IPS-18a (cell line): ENCODE measurements around the gene PSD.

ENCODE experiments used
- H3K27ac ChIP-seq: one replicate; pipeline ENCODE4 v1.5.1; 2013; ENCODE audit warnings: low read length
- H3K27me3 ChIP-seq: one replicate; pipeline ENCODE4 v1.6.1; 2013; ENCODE audit warnings: mild to moderate bottlenecking, low read length; ENCODE audit not compliant: control insufficient read depth, insufficient read depth
- H3K36me3 ChIP-seq: one replicate; pipeline ENCODE4 v1.6.1; 2013; ENCODE audit warnings: low read depth, low read length; ENCODE audit not compliant: control insufficient read depth
- H3K4me1 ChIP-seq: one replicate; pipeline ENCODE4 v1.6.1; 2013; ENCODE audit warnings: low read depth, low read length; ENCODE audit not compliant: control insufficient read depth
- H3K4me3 ChIP-seq: one replicate; pipeline ENCODE4 v1.5.1; 2013; ENCODE audit warnings: low read length
- H3K9ac ChIP-seq: one replicate; pipeline ENCODE4 v1.6.1; 2013; ENCODE audit warnings: mild to moderate bottlenecking, low read length, moderate library complexity
- H3K9me3 ChIP-seq: one replicate; pipeline ENCODE4 v1.6.1; 2013; ENCODE audit warnings: low read depth, low read length; ENCODE audit not compliant: control insufficient read depth

PSD gene

DNA sequence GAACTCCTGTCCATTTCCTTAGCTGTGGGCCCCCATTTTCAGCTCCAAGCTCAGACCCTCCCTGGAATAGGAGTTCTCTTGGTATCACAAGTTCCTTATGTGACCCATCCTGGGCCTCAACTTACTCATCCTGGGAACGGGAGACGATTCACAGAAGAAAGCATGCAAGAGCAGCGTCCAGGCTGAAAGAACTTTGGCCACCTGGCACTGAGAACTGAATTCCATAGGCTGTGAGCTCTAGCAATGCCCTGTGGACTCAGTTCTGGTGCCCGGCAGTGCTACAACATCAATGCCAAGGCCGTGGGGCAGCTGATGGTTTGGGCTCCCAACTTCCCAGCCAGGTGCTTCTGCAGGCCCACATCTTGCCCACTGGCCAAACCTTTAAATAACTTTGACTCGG is 17.7 kb upstream of the PSD start:
- Histone ChIP-seq H3K27ac (no peak overlapping the region), H3K9ac (no peak overlapping the region), H3K9me3 (no peaks in the 10 kb centered on the region), H3K36me3 (no peaks in the 10 kb centered on the region), H3K4me1 (peaks cover 14% of the 10 kb centered on the region), H3K4me3 (no peak overlapping the region), H3K27me3 (peaks cover 40% of the 10 kb centered on the region)

DNA sequence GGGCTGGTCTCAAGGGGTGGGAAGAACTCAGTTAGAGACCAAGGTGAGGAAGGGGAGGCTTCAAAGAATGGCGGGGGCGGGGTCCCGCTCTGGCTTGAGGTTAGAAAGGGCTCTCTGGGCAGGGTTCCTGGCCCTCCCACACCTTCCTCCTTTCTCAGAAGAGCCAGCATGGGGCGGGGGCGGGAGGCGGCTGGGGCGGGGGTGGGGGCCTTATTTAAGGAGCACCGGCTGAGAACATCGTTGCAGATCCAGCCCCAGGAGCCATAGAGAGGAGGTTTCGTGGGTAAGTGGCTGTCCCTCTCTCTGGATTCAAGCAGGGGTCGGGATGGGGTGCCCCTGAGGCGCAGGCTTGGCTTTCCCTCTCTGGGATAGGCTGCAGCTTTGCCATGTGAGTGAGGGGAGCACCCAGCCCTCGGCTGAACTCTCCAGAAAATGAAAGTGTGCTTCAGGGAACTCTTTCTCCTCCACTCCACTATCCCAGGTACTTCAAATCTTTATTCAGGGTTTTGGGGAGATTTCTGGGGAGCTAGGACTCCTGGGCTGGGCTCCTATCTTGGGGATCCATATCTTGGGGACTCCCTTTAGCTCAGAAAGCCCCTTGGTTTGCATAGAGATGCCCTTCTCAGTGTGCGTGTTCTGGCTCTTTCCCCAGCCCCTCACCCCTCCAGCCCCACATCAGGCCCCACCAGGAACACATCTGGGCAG is 17.1 kb upstream of the PSD start:
- Histone ChIP-seq H3K4me3 (peak overlapping the region; percentile 47), H3K9me3 (no peaks in the 10 kb centered on the region), H3K27ac (no peak overlapping the region), H3K4me1 (peaks cover 14% of the 10 kb centered on the region), H3K27me3 (peaks cover 40% of the 10 kb centered on the region), H3K36me3 (no peaks in the 10 kb centered on the region), H3K9ac (no peak overlapping the region)

DNA sequence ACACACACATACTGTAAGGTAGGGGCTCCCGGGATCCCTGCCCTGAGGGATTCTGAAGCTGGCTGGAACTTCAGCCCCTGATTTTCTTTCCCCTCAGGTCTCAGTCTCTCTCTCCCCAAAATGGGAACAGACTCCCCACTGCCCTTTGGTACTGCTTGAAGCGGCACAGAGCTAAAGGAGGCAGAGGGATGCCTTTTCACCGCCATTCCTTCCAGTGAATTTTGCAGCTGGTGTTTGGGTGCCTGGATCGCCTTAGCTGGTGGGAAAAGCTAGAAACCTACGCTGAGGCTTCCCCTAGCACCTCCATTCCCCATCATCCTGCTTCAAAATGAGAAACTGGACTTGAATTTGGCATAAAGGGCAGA is 16.5 kb upstream of the PSD start:
- Histone ChIP-seq H3K4me3 (peak overlapping the region; percentile 47), H3K9ac (no peak overlapping the region), H3K4me1 (peaks cover 14% of the 10 kb centered on the region), H3K36me3 (no peaks in the 10 kb centered on the region), H3K27me3 (peaks cover 40% of the 10 kb centered on the region), H3K9me3 (no peaks in the 10 kb centered on the region), H3K27ac (no peak overlapping the region)

DNA sequence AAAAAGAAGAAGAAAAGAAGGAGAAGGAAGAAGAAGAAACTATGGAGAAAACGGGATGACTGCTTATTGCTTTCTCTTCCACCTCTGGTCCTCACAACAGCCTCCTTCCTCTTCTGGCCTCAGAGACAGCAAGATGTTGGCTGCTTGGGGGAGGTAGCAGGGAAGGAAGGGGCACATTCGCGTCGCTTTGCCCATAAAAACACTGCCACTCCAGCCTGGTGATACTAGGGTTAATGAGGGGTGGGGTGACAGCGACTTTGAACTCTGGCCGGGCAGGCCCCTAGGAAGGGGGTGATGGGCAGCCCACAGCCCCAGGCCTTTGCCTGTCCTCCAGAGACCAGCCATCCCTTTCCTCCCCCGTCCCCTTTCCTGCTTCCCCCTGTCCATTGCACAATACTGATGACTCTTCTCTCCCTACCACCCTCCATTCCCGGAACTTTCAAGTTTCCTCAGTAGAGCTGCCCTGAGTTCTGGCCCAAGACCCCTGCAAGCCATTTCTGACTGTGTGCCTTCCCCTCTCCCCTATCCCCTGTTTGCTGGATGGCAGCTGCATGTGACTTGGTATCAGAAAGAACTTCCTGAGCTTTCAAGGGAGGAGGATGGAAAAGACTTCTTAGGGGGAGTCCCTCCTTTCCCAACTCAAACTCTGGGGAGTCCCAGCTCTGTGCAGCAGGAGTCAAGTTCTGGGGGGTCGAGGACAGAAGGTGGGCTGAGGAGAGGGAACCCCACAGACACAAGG is 16.0 kb upstream of the PSD start:
- Histone ChIP-seq H3K9ac (no peak overlapping the region), H3K36me3 (no peaks in the 10 kb centered on the region), H3K4me1 (peaks cover 14% of the 10 kb centered on the region), H3K4me3 (peak overlapping the region; percentile 47), H3K27ac (no peak overlapping the region), H3K9me3 (no peaks in the 10 kb centered on the region), H3K27me3 (peaks cover 40% of the 10 kb centered on the region)

DNA sequence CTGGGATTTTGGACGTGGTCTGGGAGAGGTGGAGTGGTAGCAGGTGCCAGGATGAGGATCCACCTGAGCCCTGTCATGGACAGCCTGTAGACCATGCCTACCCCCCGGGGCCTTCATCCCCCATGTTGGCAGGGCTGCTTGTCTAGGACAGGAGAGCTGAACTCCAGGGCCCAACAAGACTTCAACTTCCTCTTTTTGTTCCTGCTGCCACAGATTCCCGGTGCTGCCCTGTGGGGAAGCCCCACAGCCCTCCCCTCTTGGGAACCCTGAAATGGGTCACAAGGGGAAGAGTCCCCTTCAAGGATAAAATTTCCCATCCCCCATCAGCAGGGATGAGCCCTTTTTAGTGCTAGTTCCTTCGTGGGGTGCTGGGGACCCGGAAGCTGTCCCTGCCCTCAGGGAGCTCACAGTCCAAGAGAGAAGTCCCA is 15.0 kb upstream of the PSD start:
- peaks cover 40% of the 10 kb centered on the region for H3K27me3 ChIP-seq
- H3K9ac ChIP-seq, result no peak overlapping the region
- H3K36me3 ChIP-seq, result no peaks in the 10 kb centered on the region
- peaks cover 14% of the 10 kb centered on the region for H3K4me1 ChIP-seq
- no peak overlapping the region for H3K27ac ChIP-seq
- no peak overlapping the region for H3K4me3 ChIP-seq
- H3K9me3 ChIP-seq, result no peaks in the 10 kb centered on the region

DNA sequence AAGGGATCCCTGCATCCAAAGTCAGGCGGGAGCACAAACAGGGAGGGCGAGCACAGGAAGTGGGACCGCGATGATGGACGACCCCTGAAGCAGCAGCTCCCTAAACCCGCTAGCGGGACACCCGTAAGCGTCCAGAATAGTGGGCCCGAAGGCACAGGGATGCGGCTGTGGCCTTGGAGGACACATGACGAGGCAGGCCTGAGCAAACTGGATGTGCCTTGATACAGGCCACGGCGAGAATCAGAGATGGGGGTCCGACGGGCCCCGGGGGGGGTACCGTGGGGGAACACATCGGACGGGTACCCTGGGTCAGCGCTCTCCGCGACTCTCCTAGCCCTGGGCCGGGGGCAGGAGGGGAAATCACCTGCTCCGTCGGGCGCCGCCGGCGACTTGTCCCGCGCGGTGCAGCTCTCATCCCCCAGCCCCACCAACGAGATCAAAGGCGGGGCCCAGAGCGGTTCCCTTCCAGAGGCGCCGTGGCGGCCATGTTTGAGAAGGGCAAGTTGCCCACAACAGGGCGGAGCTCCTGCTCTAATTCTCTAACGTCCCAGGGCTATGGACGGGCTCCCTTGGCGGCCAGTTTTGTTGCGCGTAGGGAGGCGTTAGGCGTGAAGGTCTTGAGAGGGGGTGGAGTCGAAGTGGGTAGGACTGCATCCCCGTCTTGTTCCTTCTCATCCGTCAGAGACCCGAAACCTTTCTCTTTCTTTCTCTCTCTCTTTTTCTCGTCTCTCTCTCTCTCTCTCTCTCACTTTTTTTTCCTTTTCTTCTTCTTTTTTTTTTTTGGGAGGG is 13.8 kb upstream of the PSD start, which contains the start of gene CUEDC2:
Gene CUEDC2, minus strand, starts transcription at position 413 of the 789 bp plus-strand sequence. CDS start 7,386 bp downstream, outside the sequence.
- Histone ChIP-seq H3K27me3 (peaks cover 40% of the 10 kb centered on the region), H3K9me3 (no peaks in the 10 kb centered on the region), H3K4me1 (peaks cover 14% of the 10 kb centered on the region), H3K27ac (peak within 1 kb of the TSS; percentile 28), H3K36me3 (no peaks in the 10 kb centered on the region), H3K4me3 (peak within 1 kb of the TSS; percentile 85), H3K9ac (peak within 1 kb of the TSS; percentile 78)

DNA sequence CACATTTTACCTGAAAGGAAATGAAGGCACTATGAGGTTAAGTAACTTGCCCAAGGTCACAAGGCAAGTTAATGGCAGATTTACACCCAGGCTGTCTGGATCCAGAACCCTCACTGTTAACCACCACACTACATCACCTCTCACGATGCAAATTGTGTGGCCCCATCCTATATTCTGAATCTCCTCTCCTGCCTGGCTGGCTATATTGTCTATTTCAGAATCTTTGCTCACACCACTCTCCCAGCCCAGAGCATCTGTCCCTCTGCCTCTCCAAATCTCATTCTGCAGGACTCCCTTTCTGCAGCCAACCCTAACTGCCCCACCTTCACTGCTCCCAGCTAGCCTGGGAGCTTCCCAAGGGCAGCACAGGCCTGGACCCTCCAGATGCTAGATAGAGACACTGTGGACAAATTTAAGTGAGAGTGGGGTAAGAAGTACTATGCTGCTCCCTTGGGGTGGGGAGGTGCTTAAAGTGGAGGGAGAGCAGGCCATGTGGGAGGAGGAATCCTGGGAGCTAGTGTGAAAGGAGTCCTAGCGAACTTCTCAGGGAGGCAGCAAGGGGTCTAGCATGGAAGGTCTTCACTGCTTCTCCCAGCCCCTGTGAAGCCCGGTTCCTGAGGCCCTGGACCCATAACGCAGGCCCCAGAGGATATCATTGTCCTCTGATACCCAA is 13.0 kb upstream of the PSD start:
- no peaks in the 10 kb centered on the region for H3K36me3 ChIP-seq
- H3K27me3 ChIP-seq, result peaks cover 37% of the 10 kb centered on the region
- H3K9ac ChIP-seq, result peak overlapping the region; percentile 78
- H3K9me3 ChIP-seq, result no peaks in the 10 kb centered on the region
- peaks cover 14% of the 10 kb centered on the region for H3K4me1 ChIP-seq
- H3K4me3 ChIP-seq, result peak overlapping the region; percentile 85
- H3K27ac ChIP-seq, result peak overlapping the region; percentile 28

DNA sequence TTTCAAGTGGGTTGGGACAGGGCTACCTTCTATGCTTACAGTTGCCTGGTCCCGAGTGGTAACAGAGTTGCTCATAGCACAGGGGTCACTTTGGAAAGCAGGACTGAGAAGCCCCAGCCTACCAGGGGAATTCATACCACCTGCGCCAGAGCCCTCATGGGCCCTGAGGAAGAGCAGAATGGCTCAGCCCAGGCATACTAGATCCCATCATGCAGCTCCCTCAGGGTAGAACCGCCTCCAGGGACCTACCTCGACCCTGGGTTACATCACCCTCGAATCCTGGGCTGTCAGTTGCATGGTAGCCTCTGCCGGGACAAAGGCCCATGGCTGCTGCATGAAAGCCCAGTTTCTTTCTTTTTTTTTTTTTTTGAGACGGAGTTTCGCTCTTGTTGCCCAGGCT is 10.9 kb upstream of the PSD start:
- H3K4me3 ChIP-seq, result no peak overlapping the region
- H3K36me3 ChIP-seq, result peaks cover under 1% of the 10 kb centered on the region
- no peak overlapping the region for H3K9ac ChIP-seq
- H3K4me1 ChIP-seq, result peaks cover 5% of the 10 kb centered on the region
- no peaks in the 10 kb centered on the region for H3K9me3 ChIP-seq
- peaks cover 17% of the 10 kb centered on the region for H3K27me3 ChIP-seq
- H3K27ac ChIP-seq, result no peak overlapping the region

DNA sequence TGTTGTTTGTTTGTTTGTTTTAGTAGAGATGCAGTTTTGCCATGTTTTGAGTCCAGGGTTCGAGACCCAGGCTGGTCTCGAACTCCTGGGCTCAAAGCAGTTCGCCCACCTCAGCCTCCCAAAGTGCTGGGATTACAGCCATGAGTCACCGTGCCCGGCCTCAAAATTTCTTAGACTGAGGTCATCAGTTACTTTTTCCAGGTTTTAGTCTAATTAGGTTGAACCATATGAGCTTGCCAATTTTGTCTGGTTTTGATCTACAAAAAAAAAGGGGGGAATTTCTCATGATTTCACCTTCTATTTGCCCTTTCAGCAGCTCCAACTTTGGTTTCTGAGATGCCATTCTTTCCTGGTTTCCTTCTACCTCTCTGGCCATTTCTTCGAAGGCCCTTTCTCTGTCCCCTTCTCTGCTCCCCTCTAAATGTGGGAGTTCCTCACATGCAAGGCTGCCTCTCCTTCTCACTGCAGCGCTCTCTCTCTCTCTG is 8.3 kb upstream of the PSD start:
- no peak overlapping the region for H3K27ac ChIP-seq
- peaks cover 10% of the 10 kb centered on the region for H3K4me1 ChIP-seq
- peaks cover 3% of the 10 kb centered on the region for H3K36me3 ChIP-seq
- H3K9me3 ChIP-seq, result no peaks in the 10 kb centered on the region
- H3K4me3 ChIP-seq, result no peak overlapping the region
- H3K27me3 ChIP-seq, result peaks cover 7% of the 10 kb centered on the region
- H3K9ac ChIP-seq, result no peak overlapping the region

DNA sequence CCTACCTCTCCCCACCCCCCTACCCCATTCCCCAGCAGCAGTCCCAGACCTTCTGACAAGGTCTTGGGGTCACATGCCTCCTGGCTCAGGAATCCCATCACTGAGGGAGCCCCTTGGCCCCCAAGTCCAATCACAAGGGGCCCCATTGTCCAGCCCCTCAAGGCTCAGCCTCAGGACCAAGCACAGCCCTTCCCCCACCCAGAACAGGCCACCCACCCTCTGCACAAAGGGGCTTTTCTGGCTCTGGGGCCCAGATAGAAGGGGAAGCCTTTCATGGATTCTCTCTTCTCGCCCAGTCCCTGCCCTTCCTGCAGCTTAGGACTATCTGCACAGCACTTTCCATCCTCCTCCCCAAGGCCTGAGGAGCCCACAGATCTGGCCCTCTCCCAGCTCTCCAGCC is 6.9 kb upstream of the PSD start:
- no peaks in the 10 kb centered on the region for H3K9me3 ChIP-seq

DNA sequence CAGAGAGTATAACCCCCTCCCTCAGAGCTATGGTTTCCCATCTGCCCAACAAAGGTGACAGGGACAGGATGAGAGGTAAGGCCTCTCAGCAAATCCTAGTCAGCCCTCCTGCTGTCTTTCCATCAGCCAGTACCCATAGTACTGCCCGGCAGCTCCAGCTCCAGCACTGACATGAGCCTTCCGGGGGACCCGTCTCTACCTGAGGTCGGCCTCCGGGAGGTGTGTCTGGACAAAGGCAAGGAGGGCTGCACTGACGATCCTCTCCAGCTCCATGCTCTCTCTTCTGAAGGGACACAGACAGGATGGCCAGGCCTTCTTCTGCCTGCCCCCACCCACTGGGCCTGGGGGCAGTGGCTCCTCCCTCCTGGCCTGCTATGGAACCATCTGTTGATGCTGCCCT is 6.3 kb upstream of the PSD start:
- no peak overlapping the region for H3K4me3 ChIP-seq
- no peak overlapping the region for H3K9ac ChIP-seq
- H3K27ac ChIP-seq, result no peak overlapping the region
- H3K4me1 ChIP-seq, result peaks cover 5% of the 10 kb centered on the region
- H3K9me3 ChIP-seq, result no peaks in the 10 kb centered on the region
- H3K27me3 ChIP-seq, result peaks cover 7% of the 10 kb centered on the region
- H3K36me3 ChIP-seq, result peaks cover 3% of the 10 kb centered on the region

More for the DNA sequence above, 6.9 kb upstream of the PSD start:
- Histone ChIP-seq H3K4me1 (peaks cover 5% of the 10 kb centered on the region), H3K27me3 (peaks cover 7% of the 10 kb centered on the region), H3K27ac (no peak overlapping the region), H3K4me3 (no peak overlapping the region), H3K36me3 (peaks cover 3% of the 10 kb centered on the region), H3K9ac (no peak overlapping the region)
